Retinal pigment epithelial cell (primary cell): ENCODE results near the gene EIF4G3.

Experiments used
- DNase-seq: peaks from one replicate; pipeline ENCODE4 v3.0.0-alpha.2; 2010; ENCODE audit warnings: low read depth
- H3K4me3 ChIP-seq: 2 replicates; pipeline ENCODE4 v1.5.1; 2011; ENCODE audit warnings: mild to moderate bottlenecking, low read length, control low read depth, moderate library complexity
- CTCF ChIP-seq: conservative IDR thresholded peaks from 2 replicates; pipeline ENCODE4 v1.5.1; 2011; ENCODE audit warnings: low read depth, low read length, control low read depth, inconsistent platforms

Gene EIF4G3

GRCh38 chr1:20949871-20950590 lies 226.7 kb downstream of the EIF4G3 start:
- TF ChIP-seq CTCF: no peak
- no peak for DNase-seq
- H3K4me3 ChIP-seq: no peak overlapping the region

- no peak overlapping the region for H3K4me3 ChIP-seq
- no peak for DNase-seq
- no peak for TF ChIP-seq CTCF
These were observed 228.6 kb downstream of the EIF4G3 start for GRCh38 chr1:20948101-20948500.

- TF ChIP-seq CTCF: no peak
- DNase-seq: no peak
- H3K4me3 ChIP-seq: no peak overlapping the region
These were observed 229.3 kb downstream of the EIF4G3 start for GRCh38 chr1:20947409-20947808.

- no peak for TF ChIP-seq CTCF
- no peak for DNase-seq
- no peak overlapping the region for H3K4me3 ChIP-seq
These were observed 240.1 kb downstream of the EIF4G3 start for GRCh38 chr1:20936621-20937020.

GRCh38 chr1:20936216-20936615 lies 240.5 kb downstream of the EIF4G3 start:
- TF ChIP-seq CTCF: no peak
- no peak overlapping the region for H3K4me3 ChIP-seq
- no peak for DNase-seq

GRCh38 chr1:20935717-20936116 lies 241.0 kb downstream of the EIF4G3 start:
- TF ChIP-seq CTCF: no peak
- DNase-seq: no peak
- no peak overlapping the region for H3K4me3 ChIP-seq

- TF ChIP-seq CTCF: no peak
- no peak for DNase-seq
- H3K4me3 ChIP-seq: no peak overlapping the region
These were observed 244.2 kb downstream of the EIF4G3 start for GRCh38 chr1:20932437-20932977.
